HepG2 (cell line): ENCODE measurements around the gene AKIP1. TPM values are rescaled to one million over a fixed set of nuclear protein-coding genes. Genes with fewer than 3 reads are reported as not detected.

ENCODE experiments used
- ATAC-seq: fragments of 200-7000 bp; cut with Tn5 transposase; 3 replicates; pipeline ENCODE4 v1.9.1; 2020; ENCODE audit warnings: mild to moderate bottlenecking, moderate library complexity
- BruUV-seq: library from RNA; stranded (reverse); fragments of 400-500 nt; replicated peaks from 2 replicates; lab custom pipeline; 2021; lab: Mats Ljungman, UMichigan
- CTCF ChIA-PET: fragments of 300-600 bp; formaldehyde crosslinking; extraction: SDS; loops from one replicate; lab custom pipeline; 2021; ENCODE audit warnings: low total read pairs, inconsistent platforms, low intra/inter-chr PET ratio; lab: Yijun Ruan, JAX
- POLR2A ChIA-PET: fragments of 350-600 bp; sonication (Branson Sonifier 250); formaldehyde crosslinking; loops from one replicate; lab custom pipeline; 2020; ENCODE audit warnings: antibody characterized with exemption, inconsistent platforms; lab: Yijun Ruan, JAX
- DNase-seq: peaks from one replicate; pipeline ENCODE4 v3.0.0-alpha.2; 2015; ENCODE audit warnings: low spot score
- FAIRE-seq: peaks from 3 replicates; lab custom pipeline; 2011; peaks lifted over from hg19 to GRCh38; lab: Jason Lieb, UNC
- H2AFZ ChIP-seq: one replicate; pipeline ENCODE4 v1.6.1; 2011; ENCODE audit warnings: low read length, inconsistent platforms
- H3K27ac ChIP-seq: fragments of 300-600 bp; 3 replicates; pipeline ENCODE4 v1.8.0; 2011; ENCODE audit warnings: mixed run types, mild to moderate bottlenecking, mixed read lengths, low read length, inconsistent platforms; ENCODE audit not compliant: insufficient read depth; ENCODE audit errors: extremely low read length
- H3K27me3 ChIP-seq, 2 experiments: fragments of 200-600 bp in 1 of 2; 2 replicates in 1 of 2; 3 replicates in 1 of 2; pipeline versions ENCODE4 v1.6.0 to v1.8.0; 2011; ENCODE audit warnings: low read length in 2 of 2, mild to moderate bottlenecking in 2 of 2, moderate library complexity in 2 of 2, inconsistent platforms in 1 of 2; ENCODE audit not compliant: insufficient read depth in 2 of 2, control insufficient read depth in 1 of 2
- H3K36me3 ChIP-seq, 2 experiments: fragments of 200-600 bp in 1 of 2; replicated peaks in 1 of 2; 2 replicates in 1 of 2; 3 replicates in 1 of 2; pipeline versions ENCODE4 v1.5.1 to v1.8.0; 2011; ENCODE audit warnings: low read length in 2 of 2, inconsistent platforms in 1 of 2; ENCODE audit not compliant: insufficient read depth in 2 of 2, control insufficient read depth in 1 of 2
- H3K4me1 ChIP-seq: 2 replicates; pipeline ENCODE4 v1.5.1; 2012; ENCODE audit warnings: low read length, inconsistent platforms; ENCODE audit not compliant: insufficient read depth
- H3K4me2 ChIP-seq: 2 replicates; pipeline ENCODE4 v1.6.0; 2011; ENCODE audit warnings: low read depth, low read length, inconsistent platforms
- H3K4me3 ChIP-seq, 3 experiments: fragments of 200-600 bp in 1 of 3; sonication (generic), shearing (Covaris generic) in 1 of 3; replicated peaks in 1 of 3; 2 replicates each; pipeline ENCODE4 v1.5.1; 2011 to 2016; ENCODE audit warnings: low read length in 3 of 3, inconsistent platforms in 2 of 3, low read depth in 2 of 3, mild to moderate bottlenecking in 2 of 3, control low read depth in 1 of 3, mixed read lengths in 1 of 3; ENCODE audit not compliant: insufficient read depth in 1 of 3
- H3K79me2 ChIP-seq: one replicate; pipeline ENCODE4 v1.6.1; 2011; ENCODE audit warnings: low read length, inconsistent platforms; ENCODE audit not compliant: insufficient read depth
- H3K9ac ChIP-seq: 2 replicates; pipeline ENCODE4 v1.6.0; 2011; ENCODE audit warnings: mild to moderate bottlenecking, low read depth, low read length, inconsistent platforms; ENCODE audit not compliant: insufficient read depth
- H3K9me3 ChIP-seq: 2 replicates; pipeline ENCODE4 v1.5.1; 2012; ENCODE audit warnings: mild to moderate bottlenecking, low read length
- H4K20me1 ChIP-seq: 2 replicates; pipeline ENCODE4 v1.6.0; 2011; ENCODE audit warnings: inconsistent platforms, mild to moderate bottlenecking, low read length, moderate library complexity; ENCODE audit not compliant: insufficient read depth
- MBNL3 ChIP-seq: fragments of 250-450 bp; sonication (Bioruptor Pico); conservative IDR thresholded peaks from 2 replicates; pipeline ENCODE4 v1.8.0; 2022; ENCODE audit warnings: mild to moderate bottlenecking, inconsistent platforms
- MED1 ChIP-seq: sonication (generic); formaldehyde crosslinking; IDR thresholded peaks from 2 replicates; pipeline ENCODE4 v1.4.0; 2020; ENCODE audit warnings: missing genetic modification reagents
- TBX2 ChIP-seq: sonication (generic); formaldehyde crosslinking; IDR thresholded peaks from 2 replicates; pipeline ENCODE4 v1.5.0; 2020; ENCODE audit warnings: missing genetic modification reagents, mild to moderate bottlenecking, borderline replicate concordance
- ZFP36L1 ChIP-seq: sonication (generic); formaldehyde crosslinking; IDR thresholded peaks from 2 replicates; pipeline ENCODE4 v1.8.0; 2022; ENCODE audit warnings: mild to moderate bottlenecking, missing genetic modification reagents, moderate library complexity
- ZFYVE20 ChIP-seq: sonication (generic); formaldehyde crosslinking; IDR thresholded peaks from 2 replicates; pipeline ENCODE4 v1.8.0; 2023; ENCODE audit warnings: low read depth, mild to moderate bottlenecking, moderate library complexity, missing genetic modification reagents, borderline replicate concordance
- ZNF563 ChIP-seq: sonication (generic); formaldehyde crosslinking; IDR thresholded peaks from 2 replicates; pipeline ENCODE4 v1.8.0; 2022; ENCODE audit warnings: mild to moderate bottlenecking, moderate library complexity, missing genetic modification reagents
- ZNF615 ChIP-seq: sonication (generic); formaldehyde crosslinking; IDR thresholded peaks from 2 replicates; pipeline ENCODE4 v1.5.0; 2020; ENCODE audit warnings: mild to moderate bottlenecking, missing genetic modification reagents, borderline replicate concordance
- ZNF749 ChIP-seq: sonication (generic); formaldehyde crosslinking; IDR thresholded peaks from 2 replicates; pipeline ENCODE4 v1.8.0; 2022; ENCODE audit warnings: mild to moderate bottlenecking, missing genetic modification reagents, moderate library complexity, borderline replicate concordance
- WGBS: methylation state at CpG from one replicate; pipeline ENCODE4 v1.1.6; 2017; ENCODE audit warnings: low lambda C conversion rate; 5-methylcytosine and 5-hydroxymethylcytosine counted together
- in situ Hi-C: cut with HindIII; loops from 2 replicates; pipeline ENCODE4 v1.10.0; 2017; ENCODE audit warnings: low pct_unique_long_range_greater_than_20kb; ENCODE audit not compliant: extremely low pct_ligation_motif_present
- intact Hi-C: fragments of 100-400 bp; cut with micrococcal nuclease; formaldehyde crosslinking; loops from one replicate; pipeline ENCODE4 v1.10.0; 2022; ENCODE audit not compliant: unreplicated experiment
- polyA plus RNA-seq, 8 experiments: library from polyadenylated mRNA; depleted of rRNA in 3 of 8; stranded (reverse) in 7 of 8; unstranded in 1 of 8; fragments of >200 nt; fragmentation: Illumina TruSeq in 4 of 8; extraction: Trizol in 4 of 8; gene quantifications; 2 replicates each; pipeline versions ENCODE4 v1.2.1 to v1.2.3, GENCODE V29; 2011 to 2016; ENCODE audit warnings: low read depth in 4 of 8, missing spikeins in 1 of 8, mixed read lengths in 1 of 8; ENCODE audit not compliant: insufficient read depth in 1 of 8
- total RNA-seq, 5 experiments: library from RNA; depleted of rRNA; stranded (reverse); fragments of >200 nt; fragmentation: Illumina TruSeq; extraction: Trizol; gene quantifications; 2 replicates each; pipeline ENCODE4 v1.2.3, GENCODE V29; 2016; ENCODE audit warnings: low read depth in 1 of 5
- TF ChIP-seq, protein P1 (sequence below): sonication (generic); formaldehyde crosslinking; IDR thresholded peaks from 2 replicates; pipeline ENCODE4 v1.4.0; 2020; ENCODE audit warnings: mild to moderate bottlenecking, missing genetic modification reagents
- TF ChIP-seq, protein P2 (sequence below): sonication (generic); formaldehyde crosslinking; IDR thresholded peaks from one replicate; pipeline ENCODE4 v1.5.1; 2020; ENCODE audit warnings: mild to moderate bottlenecking, missing genetic modification reagents; ENCODE audit errors: not compliant biosample characterization
- TF ChIP-seq, protein P3 (sequence below): sonication (generic); formaldehyde crosslinking; IDR thresholded peaks from 2 replicates; pipeline ENCODE4 v1.4.0; 2020; ENCODE audit warnings: mild to moderate bottlenecking, missing genetic modification reagents

Gene AKIP1
- total and polyA plus RNA-seq, 2 of the 13 experiments (the other 11 are each of a cell fraction or from before 2014, with no cell fraction given): 10.0 to 20.3 TPM

DNA sequence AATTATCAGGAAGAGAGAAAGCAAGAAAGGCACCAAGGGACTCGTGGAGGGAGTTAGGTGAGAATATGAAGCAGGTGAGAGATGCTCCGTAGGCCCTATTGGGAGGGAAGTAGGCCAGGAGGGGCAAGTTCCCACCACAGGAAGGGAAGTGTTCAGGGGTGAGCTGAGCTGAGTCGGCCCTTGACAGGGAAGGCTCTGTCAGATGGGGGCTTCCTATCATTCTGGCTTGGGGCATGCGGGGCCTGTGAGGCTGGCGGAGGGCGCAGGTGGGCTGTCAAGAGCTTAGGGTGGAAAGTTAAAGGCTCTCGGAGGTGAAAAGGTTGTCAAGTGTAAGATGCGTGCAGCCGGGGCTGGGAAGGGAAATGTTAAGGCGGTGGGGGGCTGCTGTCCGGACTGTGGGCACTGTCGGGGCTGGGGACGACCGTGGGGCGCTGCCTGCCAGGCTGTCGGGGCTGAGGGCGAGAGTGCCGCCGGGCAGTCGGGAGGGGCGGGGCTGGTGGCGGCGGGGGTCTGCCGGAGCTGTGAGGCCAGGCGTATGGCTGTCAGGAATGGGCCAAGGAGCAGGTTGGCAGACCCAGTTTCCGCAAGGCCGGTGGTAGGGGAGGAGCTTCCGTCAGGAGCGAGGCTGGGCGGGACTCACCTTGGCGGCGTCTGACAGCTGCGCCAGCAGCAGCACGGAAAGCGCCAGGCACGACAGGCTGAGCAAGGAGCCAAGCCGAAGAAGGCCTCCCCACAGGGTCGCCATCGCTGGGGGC is 52.8 kb downstream of the AKIP1 start:
- Histone ChIP-seq H4K20me1 (no peaks in the 10 kb centered on the region), H3K27me3 (no peaks in the 10 kb centered on the region), H3K4me2 (peak overlapping the region; percentile 84), H3K27ac (peak overlapping the region; percentile 88), H3K79me2 (peaks cover 13% of the 10 kb centered on the region), H3K4me3 (peak overlapping the region; percentile 86 to 93 (median 89)), H3K36me3 (no peaks in the 10 kb centered on the region), H3K4me1 (peaks cover 19% of the 10 kb centered on the region), H3K9me3 (no peaks in the 10 kb centered on the region), H2AFZ (no peak overlapping the region), H3K9ac (peak overlapping the region; percentile 86)
- ATAC-seq: peak; percentile 86
- in situ Hi-C loops: loop anchor here (25.0 kb wide), 1 partner anchor 276 kb away; the partner anchor contains the start of genes RPL27A and TRIM66
- no peak for FAIRE-seq
- intact Hi-C loops: loop anchor here (1.0 to 5.0 kb wide), 3 partner anchors 53 to 276 kb away; partner anchors contain the start of gene AKIP1
- CTCF ChIA-PET: no interaction called here
- peak; percentile 70 for DNase-seq
- POLR2A ChIA-PET: interaction anchor here (0.9 to 2.0 kb wide), 16 partner anchors 12 to 1845 kb away, joined by 3 to 12 read pairs (median 4); partner anchors contain the start of genes AKIP1, EIF4G2, RPL27A and TRIM66
- BruUV-seq: no TSS peak
- WGBS: 11% methylated on average over 12 of the region's 39 CpGs
- TF ChIP-seq TBX2: no peak
- TF ChIP-seq ZFYVE20 (CRISPR knock-in tag): no peak
- no peak for TF ChIP-seq MBNL3
- 0 out of 2 replicates have a peak, but pooled peaks have one; percentile 8 for TF ChIP-seq MED1
- TF ChIP-seq, protein P1, sequence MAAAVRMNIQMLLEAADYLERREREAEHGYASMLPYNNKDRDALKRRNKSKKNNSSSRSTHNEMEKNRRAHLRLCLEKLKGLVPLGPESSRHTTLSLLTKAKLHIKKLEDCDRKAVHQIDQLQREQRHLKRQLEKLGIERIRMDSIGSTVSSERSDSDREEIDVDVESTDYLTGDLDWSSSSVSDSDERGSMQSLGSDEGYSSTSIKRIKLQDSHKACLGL (CRISPR knock-in tag): peak; percentile 25; the same call in 1 of the 2 replicates
- peak; percentile 29; the same call in 1 of the 2 replicates for TF ChIP-seq ZNF749 (CRISPR knock-in tag)
- no peak for TF ChIP-seq ZFP36L1 (CRISPR knock-in tag)
- peak; percentile 30; the same call in 1 of the 2 replicates for TF ChIP-seq ZNF563 (CRISPR knock-in tag)
- TF ChIP-seq, protein P2, sequence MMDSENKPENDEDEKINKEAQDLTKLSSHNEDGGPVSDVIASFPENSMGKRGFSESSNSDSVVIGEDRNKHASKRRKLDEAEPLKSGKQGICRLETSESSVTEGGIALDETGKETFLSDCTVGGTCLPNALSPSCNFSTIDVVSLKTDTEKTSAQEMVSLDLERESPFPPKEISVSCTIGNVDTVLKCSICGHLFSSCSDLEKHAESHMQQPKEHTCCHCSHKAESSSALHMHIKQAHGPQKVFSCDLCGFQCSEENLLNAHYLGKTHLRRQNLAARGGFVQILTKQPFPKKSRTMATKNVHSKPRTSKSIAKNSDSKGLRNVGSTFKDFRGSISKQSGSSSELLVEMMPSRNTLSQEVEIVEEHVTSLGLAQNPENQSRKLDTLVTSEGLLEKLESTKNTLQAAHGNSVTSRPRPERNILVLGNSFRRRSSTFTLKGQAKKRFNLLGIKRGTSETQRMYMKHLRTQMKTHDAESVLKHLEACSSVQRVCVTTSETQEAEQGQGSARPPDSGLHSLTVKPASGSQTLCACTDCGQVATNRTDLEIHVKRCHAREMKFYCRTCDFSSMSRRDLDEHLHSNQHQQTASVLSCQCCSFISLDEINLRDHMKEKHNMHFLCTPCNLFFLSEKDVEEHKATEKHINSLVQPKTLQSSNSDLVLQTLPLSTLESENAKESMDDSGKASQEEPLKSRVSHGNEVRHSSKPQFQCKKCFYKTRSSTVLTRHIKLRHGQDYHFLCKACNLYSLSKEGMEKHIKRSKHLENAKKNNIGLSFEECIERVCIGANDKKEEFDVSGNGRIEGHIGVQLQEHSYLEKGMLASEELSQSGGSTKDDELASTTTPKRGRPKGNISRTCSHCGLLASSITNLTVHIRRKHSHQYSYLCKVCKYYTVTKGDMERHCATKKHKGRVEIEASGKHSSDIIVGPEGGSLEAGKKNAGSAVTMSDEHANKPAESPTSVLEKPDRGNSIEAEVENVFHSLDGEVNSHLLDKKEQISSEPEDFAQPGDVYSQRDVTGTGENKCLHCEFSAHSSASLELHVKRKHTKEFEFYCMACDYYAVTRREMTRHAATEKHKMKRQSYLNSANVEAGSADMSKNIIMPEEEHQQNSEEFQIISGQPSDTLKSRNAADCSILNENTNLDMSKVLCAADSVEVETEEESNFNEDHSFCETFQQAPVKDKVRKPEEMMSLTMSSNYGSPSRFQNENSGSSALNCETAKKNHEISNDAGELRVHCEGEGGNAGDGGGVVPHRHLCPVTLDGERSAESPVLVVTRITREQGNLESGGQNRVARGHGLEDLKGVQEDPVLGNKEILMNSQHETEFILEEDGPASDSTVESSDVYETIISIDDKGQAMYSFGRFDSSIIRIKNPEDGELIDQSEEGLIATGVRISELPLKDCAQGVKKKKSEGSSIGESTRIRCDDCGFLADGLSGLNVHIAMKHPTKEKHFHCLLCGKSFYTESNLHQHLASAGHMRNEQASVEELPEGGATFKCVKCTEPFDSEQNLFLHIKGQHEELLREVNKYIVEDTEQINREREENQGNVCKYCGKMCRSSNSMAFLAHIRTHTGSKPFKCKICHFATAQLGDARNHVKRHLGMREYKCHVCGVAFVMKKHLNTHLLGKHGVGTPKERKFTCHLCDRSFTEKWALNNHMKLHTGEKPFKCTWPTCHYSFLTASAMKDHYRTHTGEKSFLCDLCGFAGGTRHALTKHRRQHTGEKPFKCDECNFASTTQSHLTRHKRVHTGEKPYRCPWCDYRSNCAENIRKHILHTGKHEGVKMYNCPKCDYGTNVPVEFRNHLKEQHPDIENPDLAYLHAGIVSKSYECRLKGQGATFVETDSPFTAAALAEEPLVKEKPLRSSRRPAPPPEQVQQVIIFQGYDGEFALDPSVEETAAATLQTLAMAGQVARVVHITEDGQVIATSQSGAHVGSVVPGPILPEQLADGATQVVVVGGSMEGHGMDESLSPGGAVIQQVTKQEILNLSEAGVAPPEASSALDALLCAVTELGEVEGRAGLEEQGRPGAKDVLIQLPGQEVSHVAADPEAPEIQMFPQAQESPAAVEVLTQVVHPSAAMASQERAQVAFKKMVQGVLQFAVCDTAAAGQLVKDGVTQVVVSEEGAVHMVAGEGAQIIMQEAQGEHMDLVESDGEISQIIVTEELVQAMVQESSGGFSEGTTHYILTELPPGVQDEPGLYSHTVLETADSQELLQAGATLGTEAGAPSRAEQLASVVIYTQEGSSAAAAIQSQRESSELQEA: peak; percentile 18
- TF ChIP-seq, protein P3, sequence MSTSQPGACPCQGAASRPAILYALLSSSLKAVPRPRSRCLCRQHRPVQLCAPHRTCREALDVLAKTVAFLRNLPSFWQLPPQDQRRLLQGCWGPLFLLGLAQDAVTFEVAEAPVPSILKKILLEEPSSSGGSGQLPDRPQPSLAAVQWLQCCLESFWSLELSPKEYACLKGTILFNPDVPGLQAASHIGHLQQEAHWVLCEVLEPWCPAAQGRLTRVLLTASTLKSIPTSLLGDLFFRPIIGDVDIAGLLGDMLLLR (CRISPR knock-in tag): peak; percentile 35; the same call in 1 of the 2 replicates
- 0 out of 2 replicates have a peak, but pooled peaks have one; percentile 78 for TF ChIP-seq ZNF615 (CRISPR knock-in tag)
